Esophagus squamous epithelium (tissue), 4 donors: ENCODE measurements around the gene TRMT11.

Experiments
- CTCF ChIP-seq, 6 experiments: fragments of 450-650 bp in 4 of 6; fragments of 200-600 bp in 2 of 6; sonication (generic) in 2 of 6; IDR thresholded peaks; one replicate each; pipeline ENCODE4 v1.5.1; 2016 to 2019; ENCODE audit warnings: antibody characterized with exemption in 6 of 6, mild to moderate bottlenecking in 4 of 6, moderate library complexity in 4 of 6
- POLR2A ChIP-seq, 4 donors: fragments of 450-650 bp; IDR thresholded peaks; one replicate each; pipeline ENCODE4 v1.6.1; 2017; ENCODE audit warnings: antibody characterized with exemption in 4 of 4, mild to moderate bottlenecking in 4 of 4, moderate library complexity in 3 of 4

DNA sequence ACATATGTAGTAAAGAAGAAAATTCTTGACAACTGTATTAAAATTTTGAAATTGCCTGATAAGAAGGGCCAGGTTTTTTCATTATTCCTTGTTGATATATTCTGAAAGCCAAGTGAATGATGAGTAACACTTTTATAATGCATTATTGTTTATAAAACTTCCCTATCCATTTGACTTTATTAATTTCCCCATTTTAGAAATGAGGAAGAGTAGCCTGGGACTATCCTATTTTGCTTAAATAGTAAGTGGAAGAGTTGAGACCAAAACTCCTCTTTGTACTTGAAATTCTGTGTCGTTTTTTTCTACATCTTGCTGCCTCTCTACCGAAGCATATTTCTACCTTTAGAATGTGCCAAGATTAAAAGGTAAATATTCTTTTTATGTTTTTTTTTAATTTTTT, 39.7 kb downstream of the TRMT11 start:
- no peak for TF ChIP-seq CTCF (IDR thresholded peaks at IDR 0.05)
- TF ChIP-seq POLR2A (IDR thresholded peaks at IDR 0.05): no peak
